GM13976 (cell line): ENCODE measurements around the gene KRTAP5-3.

ENCODE experiments used
- DNase-seq: peaks from one replicate; pipeline ENCODE4 v3.0.0; 2012; ENCODE audit warnings: low spot score
- CTCF ChIP-seq: IDR thresholded peaks from 2 replicates; pipeline ENCODE4 v1.5.1; 2012; ENCODE audit warnings: borderline replicate concordance, mild to moderate bottlenecking; ENCODE audit not compliant: insufficient read depth; ENCODE audit errors: extremely low read depth, missing control alignments, control extremely low read depth
- in situ Hi-C: fragments of 300-500 bp; cut with MboI; formaldehyde crosslinking; loops from one replicate; pipeline ENCODE4 v1.12.0; 2022; ENCODE audit warnings: low sequenced_read_pairs, mixed read lengths, inconsistent platforms; ENCODE audit not compliant: unreplicated experiment

The KRTAP5-3 gene

GRCh38 chr11:1567052-1567720, 41.1 kb downstream of the KRTAP5-3 start:
- no peak for TF ChIP-seq CTCF
- DNase-seq, result no peak
- in situ Hi-C loops, result no loop called here

GRCh38 chr11:1566381-1567051, 41.7 kb downstream of the KRTAP5-3 start:
- TF ChIP-seq CTCF, result no peak
- no peak for DNase-seq
- in situ Hi-C loops, result no loop called here

DNA sequence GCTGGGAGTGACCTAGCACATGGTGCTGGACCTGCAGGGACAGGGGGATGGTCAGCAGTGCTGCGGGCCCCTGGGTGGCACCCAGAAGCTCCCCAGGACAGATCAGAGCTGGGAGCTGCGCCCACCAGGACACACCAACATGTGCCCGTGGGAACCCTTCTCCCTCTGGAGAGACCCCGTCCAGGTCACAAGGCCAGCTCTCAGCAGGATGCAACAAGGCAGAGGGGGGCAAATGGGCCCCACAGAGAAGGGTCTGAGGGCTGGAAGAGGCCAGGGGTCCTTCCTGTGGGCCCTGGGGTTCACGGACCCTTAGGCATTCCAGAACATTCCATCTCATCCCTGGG, 42.4 kb downstream of the KRTAP5-3 start:
- in situ Hi-C loops, result no loop called here
- DNase-seq, result no peak
- no peak for TF ChIP-seq CTCF

DNA sequence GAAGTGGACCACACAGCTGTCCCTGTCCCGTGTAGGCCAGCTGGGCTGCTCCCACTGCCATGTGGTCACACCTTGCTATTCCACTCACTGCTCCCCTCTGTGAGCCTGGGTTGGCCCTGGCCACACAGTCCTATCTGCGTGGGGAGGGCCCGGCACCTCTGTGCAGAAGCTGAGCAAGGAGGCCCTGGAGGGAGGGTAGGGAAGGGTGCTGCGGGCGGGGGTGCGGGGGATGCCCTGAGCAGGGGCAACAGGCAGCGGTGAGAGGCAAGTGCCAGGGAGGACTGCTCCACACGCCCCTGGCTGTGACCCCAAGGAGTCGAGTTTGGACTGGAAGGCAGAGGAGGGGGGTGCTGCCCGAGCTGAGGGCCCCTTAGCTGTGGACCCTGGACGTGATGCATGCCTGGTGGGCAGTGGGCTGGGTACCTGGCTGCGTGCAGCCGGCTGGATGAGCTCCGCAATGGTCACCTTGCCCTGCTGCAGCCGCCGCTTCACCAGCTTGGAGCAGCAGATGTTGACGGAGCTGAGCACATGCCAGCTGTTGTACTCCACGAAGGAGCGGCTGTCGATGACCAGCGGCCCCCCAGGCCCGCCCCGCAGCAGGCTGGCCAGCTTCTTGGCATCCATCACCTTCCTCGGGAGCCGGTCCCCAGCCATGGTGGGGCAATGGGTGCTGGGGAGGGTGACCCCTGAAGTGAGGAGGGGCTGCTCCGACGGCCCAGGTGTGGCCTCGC, 42.9 kb downstream of the KRTAP5-3 start:
- in situ Hi-C loops, result no loop called here
- no peak for DNase-seq
- TF ChIP-seq CTCF, result no peak

GRCh38 chr11:1564535-1565172, 43.6 kb downstream of the KRTAP5-3 start:
- no peak for TF ChIP-seq CTCF
- in situ Hi-C loops, result no loop called here
- no peak for DNase-seq

GRCh38 chr11:1563697-1564534, 44.3 kb downstream of the KRTAP5-3 start:
- no peak for DNase-seq
- in situ Hi-C loops, result no loop called here
- TF ChIP-seq CTCF, result no peak
